Measurements from ENCODE around the gene RHOV.
"Not testable (repeated sequence)": the region's sequence is repeated elsewhere in the genome, so short reads cannot be mapped to it uniquely, and the experiment has no call there.

Gene RHOV

GRCh38 chr15:40870716-40871115 lies 3.3 kb downstream of the RHOV start:
- TF ChIP-seq CTCF (IDR thresholded peaks at IDR 0.05; ENCODE audit: low read depth, low read length), result no peak

GRCh38 chr15:40869686-40870085 lies 4.3 kb downstream of the RHOV start:
- TF ChIP-seq CTCF (IDR thresholded peaks at IDR 0.05; ENCODE audit: low read depth, low read length), result no peak
- no peak for DNase-seq (ENCODE audit: extremely low read depth, low read depth)

More at GRCh38 chr15:40870716-40871115, 3.3 kb downstream of the RHOV start:
- no peak for DNase-seq (ENCODE audit: extremely low read depth, low read depth)

GRCh38 chr15:40867199-40867598 lies 6.8 kb downstream of the RHOV start:
- DNase-seq (ENCODE audit: extremely low read depth, low read depth), result no peak

GRCh38 chr15:40863660-40864270 lies 10.3 kb downstream of the RHOV start:
- no peak for DNase-seq (ENCODE audit: extremely low read depth, low read depth)

More at GRCh38 chr15:40867199-40867598, 6.8 kb downstream of the RHOV start:
- TF ChIP-seq CTCF (IDR thresholded peaks at IDR 0.05; ENCODE audit: low read depth, low read length), result no peak

GRCh38 chr15:40861147-40861546 lies 12.9 kb downstream of the RHOV start:
- DNase-seq (ENCODE audit: extremely low read depth, low read depth), result not testable (repeated sequence)

More at GRCh38 chr15:40863660-40864270, 10.3 kb downstream of the RHOV start:
- TF ChIP-seq CTCF (IDR thresholded peaks at IDR 0.05; ENCODE audit: low read depth, low read length), result no peak

- TF ChIP-seq CTCF (IDR thresholded peaks at IDR 0.05; ENCODE audit: low read depth, low read length), result peak; percentile 84
- DNase-seq (ENCODE audit: extremely low read depth, low read depth), result peak; percentile 15
Measured at GRCh38 chr15:40859206-40859851, 14.7 kb downstream of the RHOV start.

GRCh38 chr15:40858706-40859105 lies 15.3 kb downstream of the RHOV start:
- DNase-seq (ENCODE audit: extremely low read depth, low read depth), result no peak
- TF ChIP-seq CTCF (IDR thresholded peaks at IDR 0.05; ENCODE audit: low read depth, low read length), result no peak

Measured in AG09319 (cell line).